ENCODE data around the gene UROS.

UROS gene

DNA sequence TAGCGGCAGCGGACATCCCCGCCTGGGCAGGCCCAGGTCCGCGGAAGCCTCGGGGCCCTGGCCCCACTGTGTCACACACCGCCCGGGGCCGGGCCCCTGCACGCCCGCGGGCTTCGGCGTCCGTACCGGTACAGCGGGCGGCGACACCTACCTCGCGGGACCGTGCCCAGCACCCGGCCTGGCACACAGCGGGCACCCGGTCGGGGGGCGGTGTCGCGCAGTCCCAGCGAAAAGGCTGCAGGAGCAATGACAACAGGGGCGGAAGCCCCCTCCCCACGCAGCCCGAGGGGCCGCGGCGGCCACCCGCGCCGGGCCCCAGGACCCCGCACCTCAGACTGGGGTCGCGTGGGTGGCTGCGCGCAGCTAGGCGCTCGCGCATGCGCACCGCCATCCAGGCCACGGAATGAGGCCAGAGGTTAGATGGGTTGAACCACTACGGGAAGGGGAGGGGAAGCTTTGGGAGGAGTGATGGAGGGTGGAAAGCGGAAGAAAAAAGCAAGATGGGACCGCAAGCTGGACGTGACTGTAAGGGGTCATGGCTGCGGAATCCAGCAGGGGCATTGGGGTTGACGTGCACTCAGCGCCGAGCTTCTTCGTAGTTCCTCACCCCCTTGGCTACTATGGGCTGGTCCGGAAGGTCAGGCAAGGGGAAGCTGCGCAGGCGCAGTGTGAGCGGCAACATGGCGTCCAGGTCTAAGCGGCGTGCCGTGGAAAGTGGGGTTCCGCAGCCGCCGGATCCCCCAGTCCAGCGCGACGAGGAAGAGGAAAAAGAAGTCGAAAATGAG lies at the start of gene UROS, which contains the start of gene BCCIP:
Gene UROS, minus strand, starts transcription at position 381 of the 785 bp plus-strand sequence. CDS start 6,759 bp downstream, outside the sequence.
Gene BCCIP, plus strand, starts transcription at position 669 of the 785 bp plus-strand sequence. Its CDS starts 12 bp downstream, at position 681.
- DNase-seq: peak; percentile 82 to 91

DNA sequence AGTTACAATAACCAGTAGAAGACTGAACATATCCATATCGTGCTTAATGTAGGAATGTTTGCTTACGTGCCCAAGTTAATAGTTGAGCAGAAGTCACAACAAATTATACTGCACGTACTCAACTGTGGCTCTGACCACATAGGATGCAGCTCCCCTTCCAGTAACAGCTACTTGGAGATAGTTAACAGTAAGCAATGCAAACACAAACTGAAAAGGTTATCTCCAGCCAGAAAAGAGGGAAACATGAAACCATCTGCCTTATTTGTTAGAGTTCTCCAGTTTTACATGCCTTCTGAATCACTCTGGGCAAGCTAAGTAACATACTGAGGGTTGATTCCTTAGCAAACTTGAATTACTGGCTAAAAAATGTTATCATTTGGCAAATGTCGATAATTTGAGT lies 48.3 kb upstream of the UROS start:
- DNase-seq: no peak

DNA sequence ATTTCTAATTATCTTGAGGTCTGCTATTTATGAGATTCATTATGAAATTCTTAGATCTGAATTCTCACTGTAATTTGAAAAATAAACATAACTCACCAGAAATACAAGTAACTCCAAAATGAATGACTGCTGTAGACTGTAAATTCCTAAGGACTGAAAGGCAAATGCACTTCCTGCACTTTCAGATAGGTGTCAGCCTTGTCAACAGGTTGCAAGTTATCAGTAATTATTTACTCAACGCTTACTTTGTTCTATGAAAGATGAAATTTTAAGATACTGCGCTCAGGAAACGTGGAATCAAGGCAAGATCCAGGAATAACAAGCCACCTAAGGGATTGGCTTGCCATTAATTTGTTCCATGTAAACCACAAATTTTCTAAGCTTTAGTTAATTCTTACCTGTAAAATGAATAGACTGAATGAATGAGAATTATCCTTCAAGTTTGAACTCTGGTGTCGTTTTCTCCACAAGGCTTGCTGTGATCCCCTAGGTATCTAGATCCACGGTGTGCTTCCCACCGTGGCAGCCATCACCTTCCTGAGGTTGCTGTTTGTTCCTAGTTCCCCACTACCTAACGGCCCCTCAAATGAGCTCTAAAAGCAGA lies 45.4 kb upstream of the UROS start:
- DNase-seq: peak; percentile 4 to 43

DNA sequence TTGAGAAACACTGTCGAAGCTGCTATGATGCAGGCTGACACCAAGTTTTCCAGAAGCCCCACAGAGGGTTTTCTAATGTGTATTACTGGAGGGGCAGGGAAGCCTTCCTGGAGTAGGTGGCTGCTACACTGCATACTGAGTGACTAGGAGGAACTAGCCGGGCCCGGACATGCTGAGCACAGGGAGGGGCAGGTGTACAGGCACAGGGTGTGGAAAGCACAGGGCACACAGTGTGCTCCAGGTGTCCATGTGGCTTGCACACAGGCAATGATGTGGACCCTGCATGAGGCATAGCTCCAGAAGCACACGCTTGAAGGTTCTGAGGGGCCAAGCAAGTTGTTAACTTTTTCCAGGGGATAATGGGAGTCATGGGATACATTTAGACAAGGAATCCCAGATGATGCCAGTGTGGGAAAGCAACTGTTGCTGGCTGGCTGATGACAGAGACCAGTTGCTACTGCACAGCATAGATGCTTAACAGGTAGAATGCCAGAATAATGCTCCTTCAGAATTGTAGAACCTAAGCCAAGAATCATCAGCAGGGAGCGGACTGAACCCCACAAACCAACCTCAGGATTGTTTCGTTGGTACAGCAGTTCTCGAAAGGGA lies 43.5 kb upstream of the UROS start:
- DNase-seq: no peak

DNA sequence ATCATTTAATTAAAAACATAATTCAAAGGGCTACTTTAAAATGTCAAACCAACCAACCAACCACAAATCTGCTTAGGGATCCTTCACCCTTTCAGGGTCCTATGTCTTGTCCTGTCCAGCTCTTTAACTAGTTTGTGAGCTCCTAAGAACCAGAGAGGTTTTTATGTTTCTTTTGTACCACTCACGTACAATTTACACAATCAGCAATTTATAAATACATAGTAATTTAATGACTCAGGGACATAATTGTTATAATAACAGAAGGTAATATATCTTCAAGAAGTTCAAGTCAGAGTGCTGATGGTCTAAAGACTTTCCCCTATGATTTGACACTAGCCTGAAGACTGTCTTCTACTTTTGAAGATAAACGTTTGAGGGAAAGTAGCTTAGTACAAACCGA lies 42.1 kb upstream of the UROS start:
- DNase-seq: no peak

DNA sequence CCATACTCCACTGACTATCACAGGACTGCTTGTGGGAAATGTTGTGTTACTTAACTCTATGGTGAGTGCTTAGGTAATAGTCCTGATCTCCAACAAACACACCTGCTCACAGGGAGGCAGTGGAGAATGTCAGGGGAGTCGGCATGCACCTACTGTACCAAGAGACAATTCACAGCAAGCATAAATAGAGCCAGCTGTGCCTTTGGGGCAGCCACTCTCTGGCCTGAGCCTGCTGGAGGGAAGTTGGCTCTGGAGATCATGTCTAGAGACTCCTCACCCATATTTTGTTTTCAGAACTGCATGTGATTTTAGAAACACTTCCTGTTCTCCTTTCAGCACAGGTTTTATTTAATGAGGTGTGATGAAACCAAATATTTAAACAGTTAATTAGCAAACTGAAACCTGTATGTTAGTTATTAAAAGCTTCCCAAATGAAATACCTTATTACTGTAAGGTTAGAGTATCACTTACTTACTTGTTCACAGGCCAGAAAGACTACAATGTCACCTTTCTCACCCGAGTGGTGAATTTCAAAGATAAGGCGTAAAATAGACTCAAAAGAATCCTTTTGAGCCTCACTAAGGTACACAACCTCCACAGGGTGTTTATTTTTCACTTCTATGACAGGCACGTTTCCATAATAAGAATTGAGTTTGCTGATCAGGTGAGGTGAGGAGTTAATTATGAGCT lies 36.2 kb upstream of the UROS start:
- peak in 1 of 2 donors; percentile 1 for DNase-seq

DNA sequence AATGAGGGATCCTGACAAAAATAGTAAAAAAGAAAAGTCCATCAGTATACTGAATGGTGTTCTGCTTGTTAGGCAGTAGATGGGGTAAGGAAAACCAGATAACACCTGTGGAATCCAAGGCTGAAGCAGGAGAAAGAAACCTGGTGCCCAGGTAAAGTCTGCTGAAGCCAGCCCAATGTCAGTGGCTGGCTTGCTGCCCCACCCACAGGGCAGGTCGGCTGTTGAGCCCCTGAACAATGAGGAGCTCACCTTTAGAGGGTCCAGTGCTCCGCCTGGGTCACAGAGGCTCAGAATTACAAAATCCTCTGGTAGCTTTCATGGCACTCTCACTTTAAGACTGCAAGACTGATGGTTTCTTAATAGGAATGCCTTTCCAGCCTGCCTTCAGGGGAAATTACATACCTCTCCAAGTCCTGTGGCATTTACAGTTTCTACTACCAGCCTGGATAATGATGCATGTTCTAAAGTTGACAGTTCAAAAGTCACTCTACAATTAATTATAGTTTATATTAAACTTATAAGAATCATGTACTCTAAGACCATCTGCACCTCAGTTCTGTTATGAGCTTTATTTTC lies 34.2 kb upstream of the UROS start:
- DNase-seq: no peak

DNA sequence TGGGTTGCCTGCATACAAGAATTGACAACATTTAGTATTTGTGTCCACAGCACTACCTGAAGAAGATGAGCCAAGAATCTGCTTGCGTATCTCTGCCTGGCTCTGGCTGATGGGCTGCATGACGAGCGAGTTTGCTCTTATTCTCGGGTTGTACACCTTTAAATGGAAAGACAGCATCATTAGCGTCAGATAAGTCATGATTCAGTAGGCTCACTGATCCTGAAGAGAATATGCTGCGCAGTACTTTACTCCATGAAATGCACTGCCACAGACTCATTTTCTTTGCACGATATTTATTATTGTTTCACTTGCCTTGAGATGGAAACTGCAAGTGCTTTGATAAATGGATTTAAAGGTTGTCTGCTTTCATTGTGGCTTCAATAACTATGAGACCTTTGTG lies 29.4 kb upstream of the UROS start:
- no peak for DNase-seq

DNA sequence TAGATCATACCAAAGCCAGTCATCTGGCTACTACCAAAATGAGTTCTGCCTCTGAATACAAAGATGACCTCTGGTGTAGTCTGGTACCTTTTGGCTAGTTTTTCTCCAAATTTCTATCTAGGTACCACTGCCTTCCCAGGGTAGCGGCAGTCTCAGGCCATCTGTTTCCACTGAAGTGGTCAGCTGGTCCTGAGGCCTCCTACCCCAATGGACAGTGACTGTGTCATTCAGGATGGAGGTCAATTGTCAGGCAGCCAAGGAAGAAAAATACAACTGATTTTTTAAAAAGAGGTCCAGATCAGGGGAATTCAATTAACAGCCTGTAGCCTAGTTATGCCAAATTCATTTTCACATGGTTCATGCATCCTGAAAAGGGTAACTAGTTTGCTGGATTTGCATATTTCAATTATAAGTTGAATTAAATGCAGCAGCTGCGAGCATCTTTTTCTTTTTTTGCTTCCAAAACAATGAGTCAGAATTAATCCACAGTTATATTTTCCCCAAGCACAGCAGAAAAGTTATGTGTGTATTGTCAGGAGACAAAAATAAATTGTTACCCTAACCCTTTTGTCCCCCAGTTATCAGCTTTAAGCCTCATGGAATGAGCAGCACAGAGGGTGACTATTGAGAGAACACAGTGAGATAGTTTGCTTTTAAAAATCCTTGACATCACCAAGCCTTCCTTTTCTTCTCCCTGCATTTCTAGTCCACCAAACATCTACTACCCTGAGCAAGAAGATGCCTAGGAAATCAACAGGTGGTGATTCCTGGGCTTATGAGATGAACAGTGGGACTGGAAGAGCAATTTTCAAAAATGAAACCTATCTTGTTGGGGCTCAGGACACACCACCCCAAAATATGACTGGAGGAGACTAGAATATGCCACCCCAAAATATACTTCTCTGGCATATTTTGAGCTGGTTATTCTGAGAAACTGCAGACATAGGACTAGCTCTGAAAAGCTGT lies 28.0 kb upstream of the UROS start:
- DNase-seq: no peak

DNA sequence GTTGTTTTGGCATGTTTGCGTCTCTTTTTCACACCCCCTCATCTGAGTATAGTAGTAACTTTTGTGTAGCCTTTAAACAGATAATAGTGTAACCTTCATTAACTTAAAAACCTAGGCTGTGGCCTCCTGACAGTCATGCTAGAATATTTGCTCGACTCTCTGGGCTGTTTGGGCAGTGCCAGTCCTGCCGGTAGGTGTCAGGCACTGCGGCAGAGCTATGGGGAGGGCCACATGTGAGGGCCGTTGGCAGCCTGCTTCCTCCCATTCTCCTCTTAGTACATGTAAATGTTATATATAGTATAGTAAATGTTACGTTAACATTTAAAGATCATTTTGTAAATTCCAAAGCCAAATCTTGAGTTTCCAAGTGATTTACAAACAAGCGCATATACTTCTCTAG lies 26.4 kb upstream of the UROS start:
- DNase-seq: no peak

DNA sequence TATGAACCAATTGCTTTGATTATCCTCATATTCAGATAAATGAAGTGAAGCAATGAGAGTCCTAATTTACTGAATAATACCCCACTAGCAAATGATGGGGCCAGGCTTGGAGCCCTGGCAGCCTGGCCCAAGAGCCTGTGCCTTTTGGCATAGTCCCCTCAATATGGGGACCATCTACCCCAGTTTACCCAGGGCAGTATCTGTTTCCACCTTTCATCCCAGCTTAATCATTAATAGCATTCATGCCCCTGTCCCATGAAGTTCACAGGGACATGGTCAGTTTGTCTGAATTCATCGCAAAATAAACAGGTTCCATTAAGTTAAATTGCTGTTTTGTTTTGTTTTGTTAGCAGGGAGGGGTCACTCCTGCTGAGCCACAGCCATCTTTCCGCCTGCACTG lies 25.8 kb upstream of the UROS start:
- no peak for DNase-seq

DNA sequence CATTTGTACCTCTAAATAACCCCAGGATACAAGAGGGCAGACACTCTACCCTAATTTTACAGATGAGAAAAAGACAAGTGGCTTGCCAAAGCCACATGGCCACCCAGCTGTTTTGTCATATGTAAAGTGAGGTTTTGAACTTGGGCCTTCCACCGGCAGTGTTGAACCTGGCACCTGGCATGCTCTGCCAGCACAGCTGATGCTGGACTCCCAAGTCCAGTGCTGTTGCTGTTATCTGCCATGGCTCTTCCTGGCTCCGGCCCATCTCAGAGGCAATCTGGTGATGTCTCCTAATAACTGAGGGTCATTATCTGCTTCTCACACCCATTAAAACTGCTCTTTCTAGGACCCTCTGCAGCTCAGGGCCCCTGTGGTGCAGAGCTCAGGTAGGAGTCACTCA lies 25.3 kb upstream of the UROS start:
- DNase-seq: no peak

DNA sequence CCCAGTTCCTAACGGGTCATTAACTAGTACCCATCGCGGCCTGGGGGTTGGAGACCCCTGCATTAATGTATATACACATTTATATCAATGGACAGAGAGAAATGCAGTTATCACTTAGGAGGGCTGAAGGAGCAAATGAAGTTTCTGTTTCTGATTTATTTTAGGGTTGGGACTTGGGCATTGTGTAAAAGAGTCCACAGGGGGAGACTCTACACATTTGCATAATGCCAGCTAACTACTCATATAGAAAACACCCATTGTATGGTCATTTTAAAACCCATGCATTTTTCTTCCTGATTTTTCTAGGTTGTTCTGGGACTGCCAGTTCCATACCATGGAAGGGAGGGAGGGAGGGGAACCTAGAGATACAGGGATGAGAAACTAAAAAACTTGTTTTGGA lies 23.8 kb upstream of the UROS start:
- DNase-seq: no peak

DNA sequence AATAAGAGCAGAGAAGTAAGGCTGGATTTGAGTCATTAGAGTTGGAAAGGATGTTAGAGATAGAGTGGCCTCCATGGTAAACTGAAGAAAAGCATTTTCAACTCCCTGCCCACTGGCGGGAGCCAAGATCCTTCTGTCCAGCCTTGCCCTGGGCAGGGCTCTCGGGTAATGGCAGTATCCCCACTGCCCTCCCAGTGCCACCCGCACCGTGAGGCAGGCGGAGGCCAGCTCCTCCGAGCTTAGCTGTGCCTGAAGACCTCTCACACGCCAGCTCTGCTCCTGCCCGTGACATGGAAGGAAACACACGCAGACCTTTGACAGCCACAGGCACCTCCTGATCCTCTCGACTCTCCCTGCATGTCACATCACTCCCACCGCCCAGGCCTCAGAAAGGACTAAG lies 22.6 kb upstream of the UROS start:
- DNase-seq: no peak

DNA sequence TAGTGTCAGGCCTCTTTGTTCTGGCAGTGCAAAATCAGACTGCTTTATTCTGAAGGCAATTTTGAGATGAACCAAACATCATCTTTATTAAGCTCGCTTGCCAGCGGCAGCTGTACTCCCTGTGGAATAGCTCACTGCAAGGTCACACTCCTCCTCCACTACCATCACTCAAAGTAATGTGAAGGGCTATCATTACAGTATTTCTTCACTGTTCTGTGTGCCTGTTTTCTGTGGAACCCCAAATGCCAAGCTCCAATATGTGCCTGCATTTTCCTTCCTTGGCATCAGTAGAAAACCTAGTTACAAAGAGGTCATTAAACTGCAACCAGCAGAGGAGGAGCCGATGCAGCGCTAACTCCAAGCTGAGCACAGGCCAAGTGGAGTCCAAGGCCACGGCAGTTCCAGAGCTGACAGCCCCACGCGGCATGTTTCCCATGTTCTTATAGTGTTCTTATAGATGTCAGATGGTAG lies 21.7 kb upstream of the UROS start:
- DNase-seq: no peak

DNA sequence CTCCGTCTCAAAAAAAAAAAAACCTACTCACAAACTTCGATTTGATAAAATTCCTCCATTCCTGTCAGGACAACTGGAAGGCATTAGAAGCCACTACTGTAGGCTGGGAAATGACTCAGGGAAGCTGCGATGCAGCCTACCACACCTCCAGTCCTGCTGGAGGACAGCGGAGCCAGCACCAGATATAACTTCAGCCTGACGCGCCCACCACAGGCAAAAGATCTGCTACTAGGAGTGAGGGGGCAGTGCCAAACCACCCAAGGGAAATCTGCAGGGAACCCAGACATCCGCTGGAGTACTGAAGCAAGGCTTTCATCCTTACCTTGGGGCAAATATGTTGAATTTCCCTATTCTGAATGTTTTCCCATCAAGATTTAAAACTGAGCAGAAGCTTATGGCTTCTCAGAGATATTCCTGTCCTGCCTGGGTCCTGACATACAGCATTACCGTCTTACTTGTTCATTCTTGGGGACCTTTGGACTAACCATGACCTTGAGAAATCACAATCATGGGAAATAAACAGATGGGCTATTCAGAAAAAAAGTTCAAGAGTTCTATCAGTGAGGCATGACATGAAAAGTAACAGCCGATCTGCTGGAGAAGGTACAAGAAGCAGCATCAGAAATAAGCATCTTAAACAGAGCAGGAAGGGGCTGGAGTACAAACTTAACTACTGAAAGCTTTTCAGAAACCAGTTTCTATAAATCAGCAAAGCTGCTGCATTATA lies 20.7 kb upstream of the UROS start:
- no peak for DNase-seq

DNA sequence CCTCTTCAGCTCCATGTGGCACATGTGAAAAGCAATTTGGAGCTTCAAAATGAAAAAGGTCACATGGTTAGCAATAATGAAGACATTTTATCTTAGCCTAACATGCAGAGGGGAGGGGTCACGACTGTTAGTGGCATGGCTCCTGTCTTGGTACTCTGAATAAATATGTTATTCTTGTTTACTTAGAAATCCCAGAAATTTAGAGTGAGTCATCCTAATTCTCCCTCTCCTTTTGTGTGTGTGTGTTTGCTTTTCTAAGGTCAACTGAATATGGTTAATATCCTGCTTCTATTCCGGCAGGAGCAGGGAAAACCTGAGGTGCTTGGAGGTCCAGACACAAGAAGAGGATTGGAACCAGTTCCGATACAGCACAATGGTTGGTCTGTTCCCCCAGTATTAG lies 17.9 kb upstream of the UROS start:
- no peak for DNase-seq

DNA sequence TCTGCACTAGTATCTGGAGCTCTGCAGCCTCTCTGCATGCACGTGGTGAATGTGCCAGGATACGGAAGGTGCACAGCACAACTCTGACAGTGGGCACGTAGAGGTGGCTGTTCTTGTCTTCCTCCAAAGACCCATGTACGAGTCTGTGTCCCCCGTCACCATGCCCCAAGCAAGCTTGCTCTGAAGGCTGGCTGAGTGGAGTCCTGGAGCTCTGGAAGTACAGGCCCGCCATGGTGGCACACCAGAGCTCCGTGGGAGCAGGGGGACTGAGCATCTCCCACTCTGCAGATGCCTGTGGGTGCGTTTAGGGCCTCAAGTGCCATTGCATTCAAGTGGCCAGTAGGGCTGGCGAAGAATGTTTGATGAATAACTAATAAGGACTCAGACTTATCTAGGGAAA lies 17.3 kb upstream of the UROS start:
- DNase-seq: no peak

DNA sequence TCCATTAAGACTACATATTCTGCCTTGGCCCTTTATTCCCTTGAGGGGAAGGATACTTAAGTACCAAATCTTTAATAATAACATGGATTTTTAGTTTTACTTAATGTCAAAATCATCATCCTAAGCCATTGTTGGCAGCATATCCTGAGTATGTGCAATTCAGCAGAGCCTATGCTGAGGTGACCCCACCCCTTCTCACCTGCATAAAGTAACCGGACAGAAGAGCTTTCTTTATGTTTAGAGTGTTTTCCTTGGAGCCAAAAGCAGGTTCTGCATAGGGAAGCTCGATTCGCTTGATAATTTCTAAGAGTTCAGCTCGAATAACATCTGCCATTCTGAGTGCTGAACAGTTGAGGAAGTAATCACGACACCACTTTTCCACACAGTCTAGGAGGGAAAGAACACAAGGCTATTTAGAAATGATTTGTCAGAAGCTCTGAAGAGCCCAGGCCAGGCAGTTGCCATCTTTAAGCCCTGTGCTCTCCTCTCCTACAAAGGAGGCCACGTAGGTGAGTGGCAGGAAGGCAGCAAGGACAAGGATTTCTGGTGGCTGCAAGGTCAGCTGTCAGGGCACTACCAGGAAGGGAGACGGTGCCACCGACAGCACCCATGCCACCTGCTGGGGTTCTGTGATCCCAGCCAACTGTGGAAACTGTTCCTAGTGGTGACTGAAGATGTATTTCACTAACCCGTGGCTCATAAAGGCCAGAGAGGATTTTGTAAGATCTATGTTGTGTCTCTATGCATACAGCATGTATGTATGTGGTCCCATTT lies 15.9 kb upstream of the UROS start:
- DNase-seq: no peak

DNA sequence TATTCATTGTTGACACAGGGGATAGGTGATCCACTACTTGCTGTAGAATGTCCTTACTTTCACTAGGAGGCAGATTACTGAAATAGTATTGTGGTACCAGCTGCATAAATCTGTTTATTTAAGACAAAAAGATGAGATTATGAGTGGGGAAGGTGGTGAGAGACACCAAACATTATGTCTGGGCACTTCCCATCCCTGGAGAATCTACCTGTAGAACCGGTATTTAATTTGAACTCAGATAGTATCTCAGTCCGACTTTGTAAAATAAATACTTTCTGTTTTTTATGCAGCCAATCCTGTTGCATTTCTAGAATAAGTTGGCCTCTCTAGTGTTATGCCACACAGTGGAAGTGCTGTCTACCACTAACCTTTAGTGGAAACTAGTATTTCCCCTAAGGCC lies 13.7 kb upstream of the UROS start:
- no peak for DNase-seq

Measured in inflammatory macrophage treated with lipopolysaccharide for 1 hour (primary cell).